Mucosa of descending colon (tissue), 3 donors: ENCODE results near the gene UBE2U. TPM values are rescaled to one million over a fixed set of nuclear protein-coding genes. Genes with fewer than 3 reads are reported as not detected.

Experiments
- ATAC-seq: fragments of 200-7000 bp; cut with Tn5 transposase; one replicate; pipeline ENCODE4 v1.9.1; 2020; ENCODE audit warnings: mild to moderate bottlenecking, moderate library complexity
- DNase-seq, 3 donors: peaks; one replicate each; pipeline ENCODE4 v3.0.0-alpha.2; 2020
- H3K36me3 ChIP-seq: fragments of 200-600 bp; one replicate; pipeline ENCODE4 v1.8.0; 2021; ENCODE audit warnings: low read depth, mild to moderate bottlenecking
- H3K4me1 ChIP-seq: fragments of 200-600 bp; one replicate; pipeline ENCODE4 v1.8.0; 2021; ENCODE audit warnings: low read depth, mild to moderate bottlenecking
- H3K4me3 ChIP-seq: fragments of 200-600 bp; one replicate; pipeline ENCODE4 v1.8.0; 2021; ENCODE audit warnings: mild to moderate bottlenecking
- H3K9me3 ChIP-seq: fragments of 200-600 bp; one replicate; pipeline ENCODE4 v1.8.0; 2021; ENCODE audit warnings: mild to moderate bottlenecking
- intact Hi-C, 2 donors: fragments of 100-400 bp; cut with DNase I in 1 of 2; cut with micrococcal nuclease in 1 of 2; formaldehyde crosslinking; loops; one replicate each; pipeline versions ENCODE4 v1.11.0 to v1.11.1; 2022; cut with DNase I, micrococcal nuclease
- total RNA-seq, 3 donors: library from RNA; stranded (reverse); fragmentation: NEBNext Ultra II Directional in 2 of 3; extraction: Animal tissue kit (Norgen Biotek cat#: 25700) in 2 of 3; gene quantifications; one replicate each; pipeline versions ENCODE4 v1.2.1 to v1.2.4, GENCODE V29; 2021 to 2023
- TF ChIP-seq, protein P1 (sequence below): fragments of 200-600 bp; IDR thresholded peaks from one replicate; pipeline ENCODE4 v1.8.0; 2022; ENCODE audit warnings: antibody characterized with exemption, mild to moderate bottlenecking
- donor health status: DM: no; HTN: no; CAD: no; lungs with moderate emphysema.
- donor health status: DM: no; HTN: no; CAD: no.
- donor health status: DM: no; HTN: yes; CAD: no.

UBE2U gene
- total RNA-seq, 3 donors from 2014 or later: not detected

DNA sequence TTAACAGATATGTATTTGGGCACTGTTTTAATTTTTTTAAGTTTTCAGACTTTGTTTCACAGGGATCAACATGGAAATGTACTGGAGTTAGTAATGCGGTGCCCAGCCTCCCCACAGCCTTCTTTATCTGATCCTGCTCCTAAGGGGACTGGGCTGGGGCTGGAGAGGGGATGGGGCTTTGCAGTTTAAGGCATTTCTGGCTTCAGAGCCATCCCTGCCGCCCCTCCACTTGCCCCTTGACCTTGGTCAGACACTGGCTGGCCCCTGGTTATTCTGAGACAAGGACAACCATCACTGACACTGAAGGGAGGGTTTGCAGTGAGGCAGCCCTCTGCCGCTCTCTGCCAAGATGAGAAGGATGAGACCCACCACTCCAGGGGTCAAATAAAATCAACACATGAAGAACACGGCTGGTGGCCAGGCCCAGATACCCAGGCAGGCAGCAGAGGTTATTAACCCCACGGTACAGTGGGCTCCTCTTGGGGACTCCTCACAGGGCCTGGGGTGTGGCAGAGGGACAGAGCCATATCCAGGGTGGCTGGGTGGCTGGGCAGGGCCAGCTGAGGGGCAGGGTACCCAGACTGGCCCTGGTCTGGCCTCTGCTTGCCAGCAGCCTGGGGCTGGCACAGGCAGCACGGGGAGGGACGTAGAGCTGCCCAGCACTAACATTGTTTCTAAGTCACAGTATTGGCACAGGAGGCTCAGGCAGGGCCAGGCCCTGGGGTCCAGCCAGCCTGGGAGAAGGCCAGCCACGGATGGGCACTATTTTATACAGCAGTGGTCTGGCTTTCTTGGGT lies 7.2 kb upstream of the UBE2U start:
- no peaks in the 10 kb centered on the region for H3K9me3 ChIP-seq
- no peaks in the 10 kb centered on the region for H3K36me3 ChIP-seq
- no peak overlapping the region for H3K4me3 ChIP-seq
- TF ChIP-seq, protein P1, sequence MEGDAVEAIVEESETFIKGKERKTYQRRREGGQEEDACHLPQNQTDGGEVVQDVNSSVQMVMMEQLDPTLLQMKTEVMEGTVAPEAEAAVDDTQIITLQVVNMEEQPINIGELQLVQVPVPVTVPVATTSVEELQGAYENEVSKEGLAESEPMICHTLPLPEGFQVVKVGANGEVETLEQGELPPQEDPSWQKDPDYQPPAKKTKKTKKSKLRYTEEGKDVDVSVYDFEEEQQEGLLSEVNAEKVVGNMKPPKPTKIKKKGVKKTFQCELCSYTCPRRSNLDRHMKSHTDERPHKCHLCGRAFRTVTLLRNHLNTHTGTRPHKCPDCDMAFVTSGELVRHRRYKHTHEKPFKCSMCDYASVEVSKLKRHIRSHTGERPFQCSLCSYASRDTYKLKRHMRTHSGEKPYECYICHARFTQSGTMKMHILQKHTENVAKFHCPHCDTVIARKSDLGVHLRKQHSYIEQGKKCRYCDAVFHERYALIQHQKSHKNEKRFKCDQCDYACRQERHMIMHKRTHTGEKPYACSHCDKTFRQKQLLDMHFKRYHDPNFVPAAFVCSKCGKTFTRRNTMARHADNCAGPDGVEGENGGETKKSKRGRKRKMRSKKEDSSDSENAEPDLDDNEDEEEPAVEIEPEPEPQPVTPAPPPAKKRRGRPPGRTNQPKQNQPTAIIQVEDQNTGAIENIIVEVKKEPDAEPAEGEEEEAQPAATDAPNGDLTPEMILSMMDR: no peak
- ATAC-seq: no peak
- H3K4me1 ChIP-seq: no peaks in the 10 kb centered on the region
- intact Hi-C loops: no loop called here
- DNase-seq: no peak

DNA sequence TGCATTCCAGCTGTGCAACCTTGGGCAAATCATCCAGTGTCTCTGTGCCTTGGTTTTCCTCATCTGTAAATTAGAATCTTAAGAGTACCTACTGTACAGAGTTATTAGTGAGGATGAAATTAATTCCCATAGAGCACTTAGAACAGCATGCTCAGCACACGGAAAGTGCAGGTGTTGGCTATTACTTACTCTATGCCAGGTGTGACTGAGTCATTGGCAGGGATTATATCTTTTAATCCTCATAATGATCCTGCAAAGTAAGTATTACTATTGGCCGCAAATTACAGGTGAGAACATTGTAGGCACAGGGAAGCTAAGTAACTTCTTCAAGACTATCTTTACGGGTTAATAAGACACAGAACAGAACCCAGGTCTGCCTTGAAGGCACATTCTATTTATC lies 6.3 kb upstream of the UBE2U start:
- Histone ChIP-seq H3K4me3 (no peak overlapping the region), H3K4me1 (no peaks in the 10 kb centered on the region), H3K9me3 (no peaks in the 10 kb centered on the region), H3K36me3 (no peaks in the 10 kb centered on the region)
- ATAC-seq (no peak), DNase-seq (no peak)
- TF ChIP-seq, protein P1: no peak
- intact Hi-C loops: no loop called here

DNA sequence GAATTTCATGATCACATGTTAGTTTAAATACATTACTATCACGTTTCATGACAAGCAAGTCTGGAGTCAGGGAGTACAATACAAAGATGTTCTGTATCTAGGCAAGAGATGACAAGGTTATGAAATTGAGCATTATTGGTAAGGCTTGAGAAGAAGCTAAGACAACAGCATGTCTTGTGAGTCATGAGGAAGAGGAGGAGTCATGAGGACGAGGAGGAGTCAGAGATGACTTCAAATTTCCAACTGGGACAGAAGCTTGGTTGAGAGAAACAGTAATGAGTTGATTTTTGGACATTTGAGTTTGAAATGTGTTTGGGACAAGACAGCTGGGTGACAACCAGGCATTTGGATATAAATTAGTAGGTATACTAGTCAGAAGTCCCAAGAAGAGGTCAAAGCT lies 4.3 kb upstream of the UBE2U start:
- H3K36me3 ChIP-seq: no peaks in the 10 kb centered on the region
- H3K4me3 ChIP-seq: no peak overlapping the region
- H3K9me3 ChIP-seq: no peaks in the 10 kb centered on the region
- TF ChIP-seq, protein P1: no peak
- intact Hi-C loops: no loop called here
- ATAC-seq: no peak
- no peak for DNase-seq
- no peaks in the 10 kb centered on the region for H3K4me1 ChIP-seq

DNA sequence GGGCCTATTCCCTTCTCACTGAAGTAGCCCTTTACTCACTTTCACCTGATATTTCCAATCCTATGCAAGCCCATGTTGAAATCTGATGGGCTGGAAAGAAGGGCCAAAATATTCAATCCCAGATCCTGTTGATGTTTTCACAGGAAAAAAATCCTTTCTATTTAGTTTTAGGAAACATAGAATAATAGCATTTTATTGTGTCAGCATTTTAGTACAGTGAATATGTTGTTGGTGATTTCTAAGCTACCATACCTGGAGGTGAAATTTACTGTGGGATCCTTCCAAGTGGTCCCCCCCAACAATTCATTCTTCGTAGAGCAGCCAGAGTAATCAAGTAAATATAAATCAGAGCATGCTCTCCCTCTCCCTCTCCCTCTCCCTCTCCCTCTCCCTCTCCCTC lies 3.4 kb upstream of the UBE2U start:
- ATAC-seq (no peak), DNase-seq (no peak)
- no peaks in the 10 kb centered on the region for H3K4me1 ChIP-seq
- TF ChIP-seq, protein P1: no peak
- H3K9me3 ChIP-seq: no peaks in the 10 kb centered on the region
- H3K4me3 ChIP-seq: no peak overlapping the region
- H3K36me3 ChIP-seq: no peaks in the 10 kb centered on the region
- intact Hi-C loops: no loop called here

DNA sequence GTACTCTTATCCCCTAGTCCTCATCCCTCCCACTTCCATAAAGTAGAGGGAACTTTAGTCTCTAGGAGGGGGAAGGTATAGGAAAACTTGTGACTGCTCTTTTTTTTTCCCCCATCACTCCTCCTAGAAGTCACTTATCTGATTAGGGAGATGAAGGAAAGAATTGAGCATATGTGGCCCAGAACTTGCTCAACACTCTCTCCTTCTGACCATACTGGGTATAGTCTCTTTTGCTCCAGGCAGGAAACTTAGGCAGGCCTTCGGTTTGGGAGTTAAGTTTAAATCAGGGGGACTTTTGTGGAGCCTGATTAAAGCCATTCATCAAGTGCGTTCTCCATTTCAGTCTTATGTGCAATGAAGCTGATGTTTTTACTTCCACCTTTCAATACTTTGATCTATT lies 5.8 kb downstream of the UBE2U start:
- no peak for DNase-seq
- Histone ChIP-seq H3K4me1 (no peaks in the 10 kb centered on the region), H3K36me3 (no peaks in the 10 kb centered on the region), H3K4me3 (no peak overlapping the region), H3K9me3 (no peaks in the 10 kb centered on the region)
- no peak for ATAC-seq
- intact Hi-C loops: no loop called here
- TF ChIP-seq, protein P1: no peak
